CD4-positive, alpha-beta T cell (primary cell): ENCODE measurements around the gene FAM151A. TPM values are rescaled to one million over a fixed set of nuclear protein-coding genes. Genes with fewer than 3 reads are reported as not detected.

Source experiments
- ATAC-seq: fragments of 200-7000 bp; cut with Tn5 transposase; one replicate; pipeline ENCODE4 v1.10.0; 2022; ENCODE audit warnings: mild to moderate bottlenecking; ENCODE audit not compliant: poor library complexity
- CTCF ChIA-PET: fragments of 350-600 bp; sonication (Branson Sonifier 250); formaldehyde crosslinking; loops from one replicate; lab custom pipeline; 2021; ENCODE audit warnings: antibody characterized with exemption, inconsistent platforms; lab: Charles Lee
- POLR2A ChIA-PET: fragments of 350-600 bp; sonication (Branson Sonifier 250); formaldehyde crosslinking; loops from one replicate; lab custom pipeline; 2021; ENCODE audit warnings: antibody characterized with exemption, inconsistent platforms; lab: Charles Lee
- DNase-seq, 14 experiments: peaks; one replicate each; pipeline ENCODE4 v3.0.0-alpha.2; 2013 to 2020; ENCODE audit warnings: mixed read lengths in 2 of 14
- H3K27ac ChIP-seq, 2 donors: one replicate each; pipeline versions ENCODE4 v1.5.1 to v1.7.0; 2013; ENCODE audit warnings: low read length in 2 of 2, low read depth in 1 of 2, mild to moderate bottlenecking in 1 of 2
- H3K27me3 ChIP-seq, 2 experiments: 1 replicate in 1 of 2; 2 replicates in 1 of 2; pipeline versions ENCODE4 v1.6.1 to v1.7.0; 2013; ENCODE audit warnings: low read length in 2 of 2, control low read depth in 1 of 2, mild to moderate bottlenecking in 1 of 2, moderate library complexity in 1 of 2; ENCODE audit not compliant: insufficient read depth in 2 of 2, control insufficient read depth in 1 of 2
- H3K36me3 ChIP-seq: one replicate; pipeline ENCODE4 v1.6.1; 2013; ENCODE audit warnings: low read length, control low read depth; ENCODE audit not compliant: insufficient read depth
- H3K4me1 ChIP-seq: one replicate; pipeline ENCODE4 v1.6.1; 2013; ENCODE audit warnings: low read length, control low read depth; ENCODE audit not compliant: insufficient read depth
- H3K4me3 ChIP-seq: one replicate; pipeline ENCODE4 v1.5.1; 2013; ENCODE audit warnings: mild to moderate bottlenecking, low read length, moderate library complexity
- H3K9me3 ChIP-seq, 2 experiments: 1 replicate in 1 of 2; 2 replicates in 1 of 2; pipeline versions ENCODE4 v1.6.1 to v1.7.0; 2013; ENCODE audit warnings: low read length in 2 of 2, mild to moderate bottlenecking in 2 of 2, control low read depth in 1 of 2, moderate library complexity in 1 of 2; ENCODE audit not compliant: control insufficient read depth in 1 of 2, insufficient read depth in 1 of 2
- H3K27ac Mint-ChIP-seq: one replicate; pipeline ENCODE4 v1.8.0; 2020; ENCODE audit warnings: mixed read lengths
- H3K27me3 Mint-ChIP-seq: one replicate; pipeline ENCODE4 v1.8.0; 2021; ENCODE audit warnings: mixed read lengths
- H3K36me3 Mint-ChIP-seq: one replicate; pipeline ENCODE4 v1.8.0; 2021; ENCODE audit warnings: low read depth, mixed read lengths
- H3K4me1 Mint-ChIP-seq: one replicate; pipeline ENCODE4 v1.8.0; 2021; ENCODE audit warnings: low read depth, mixed read lengths
- H3K4me3 Mint-ChIP-seq: one replicate; pipeline ENCODE4 v1.8.0; 2020; ENCODE audit warnings: mild to moderate bottlenecking, mixed read lengths
- H3K9me3 Mint-ChIP-seq: one replicate; pipeline ENCODE4 v1.8.0; 2020; ENCODE audit warnings: mixed read lengths
- CTCF ChIP-seq: fragments of 200-600 bp; IDR thresholded peaks from one replicate; pipeline ENCODE4 v1.8.0; 2022; ENCODE audit warnings: antibody characterized with exemption, mild to moderate bottlenecking
- intact Hi-C, 2 experiments: fragments of 100-400 bp; cut with DNase I in 1 of 2; cut with micrococcal nuclease in 1 of 2; formaldehyde crosslinking; loops; one replicate each; pipeline versions ENCODE4 v1.15.1 to v1.9.0; 2023 to 2025; cut with DNase I, micrococcal nuclease
- total RNA-seq, 174 experiments: library from RNA in 2 of 174; stranded (reverse) in 2 of 174; gene quantifications; one replicate each; pipeline ENCODE4 v1.2.3 and lab custom pipeline; 2021 to 2026

Gene FAM151A
- total RNA-seq, 2 experiments from 2014 or later, result not detected

GRCh38 chr1:54583307-54583686 lies 40.0 kb downstream of the FAM151A start:
- no peak for DNase-seq
- POLR2A ChIA-PET, result no interaction called here
- no peaks in the 10 kb centered on the region for H3K9me3 Mint-ChIP-seq
- H3K36me3 Mint-ChIP-seq, result no peaks in the 10 kb centered on the region
- TF ChIP-seq CTCF, result no peak
- Histone ChIP-seq H3K9me3 (no peaks in the 10 kb centered on the region), H3K4me3 (no peak overlapping the region), H3K27ac (no peak overlapping the region), H3K36me3 (no peaks in the 10 kb centered on the region), H3K4me1 (no peaks in the 10 kb centered on the region), H3K27me3 (no peaks in the 10 kb centered on the region)
- intact Hi-C loops, result no loop called here
- no peak overlapping the region for H3K27ac Mint-ChIP-seq
- H3K27me3 Mint-ChIP-seq, result no peaks in the 10 kb centered on the region
- CTCF ChIA-PET, result no interaction called here
- no peak overlapping the region for H3K4me3 Mint-ChIP-seq
- no peaks in the 10 kb centered on the region for H3K4me1 Mint-ChIP-seq
- ATAC-seq, result no peak

- no peaks in the 10 kb centered on the region for H3K9me3 ChIP-seq
- H3K27me3 Mint-ChIP-seq, result no peaks in the 10 kb centered on the region
- H3K27me3 ChIP-seq, result no peaks in the 10 kb centered on the region
- no peaks in the 10 kb centered on the region for H3K4me1 ChIP-seq
- DNase-seq (no peak), ATAC-seq (no peak)
- ChIA-PET POLR2A (no interaction called here), CTCF (no interaction called here)
- H3K4me3 Mint-ChIP-seq, result no peak overlapping the region
- no peak for TF ChIP-seq CTCF
- H3K27ac ChIP-seq, result no peak overlapping the region
- no peak overlapping the region for H3K27ac Mint-ChIP-seq
- no peaks in the 10 kb centered on the region for H3K4me1 Mint-ChIP-seq
- no peak overlapping the region for H3K4me3 ChIP-seq
- H3K36me3 ChIP-seq, result no peaks in the 10 kb centered on the region
- H3K9me3 Mint-ChIP-seq, result no peaks in the 10 kb centered on the region
- intact Hi-C loops, result no loop called here
- no peaks in the 10 kb centered on the region for H3K36me3 Mint-ChIP-seq
Measured at GRCh38 chr1:54582566-54583306, 40.6 kb downstream of the FAM151A start.

GRCh38 chr1:54581621-54582035 lies 41.7 kb downstream of the FAM151A start:
- no peak for ATAC-seq
- ChIA-PET POLR2A (no interaction called here), CTCF (no interaction called here)
- Mint-ChIP-seq H3K27me3 (no peaks in the 10 kb centered on the region), H3K27ac (no peak overlapping the region), H3K4me3 (no peak overlapping the region), H3K36me3 (no peaks in the 10 kb centered on the region), H3K4me1 (no peaks in the 10 kb centered on the region), H3K9me3 (no peaks in the 10 kb centered on the region)
- H3K36me3 ChIP-seq, result no peaks in the 10 kb centered on the region
- H3K27me3 ChIP-seq, result no peaks in the 10 kb centered on the region
- H3K27ac ChIP-seq, result no peak overlapping the region
- TF ChIP-seq CTCF, result no peak
- no peak overlapping the region for H3K4me3 ChIP-seq
- no peaks in the 10 kb centered on the region for H3K4me1 ChIP-seq
- no peak for DNase-seq
- H3K9me3 ChIP-seq, result no peaks in the 10 kb centered on the region
- intact Hi-C loops, result no loop called here
